Right renal cortex interstitium (tissue), 3 donors: ENCODE data around the gene SCGB1C2. TPM values are rescaled to one million over a fixed set of nuclear protein-coding genes. Genes with fewer than 3 reads are reported as not detected.
A peak's percentile ranks its signal among the peaks of the same experiment; 100 is the strongest.

Experiments used
- DNase-seq, 3 donors: peaks; one replicate each; pipeline ENCODE4 v3.0.0-alpha.2; 2013; ENCODE audit warnings: low read depth in 3 of 3, low spot score in 2 of 3
- polyA plus RNA-seq, 3 donors: library from polyadenylated mRNA; unstranded; fragments of 120-200 nt; gene quantifications; one replicate each; pipeline ENCODE4 v1.2.1, GENCODE V29; 2013; ENCODE audit not compliant: insufficient read length in 3 of 3

The SCGB1C2 gene
- polyA plus RNA-seq, 3 donors: 0.79 to 1.9 (median 1.6) TPM

- DNase-seq: no peak
These were observed 10.7 kb downstream of the SCGB1C2 start for GRCh38 chr17:147796-148740.

GRCh38 chr17:148757-149156 lies 11.4 kb downstream of the SCGB1C2 start:
- no peak for DNase-seq

GRCh38 chr17:149231-149630 lies 11.9 kb downstream of the SCGB1C2 start:
- no peak for DNase-seq

- DNase-seq: no peak
These were observed 12.7 kb downstream of the SCGB1C2 start for GRCh38 chr17:149897-150584.

- DNase-seq: no peak
These were observed 13.6 kb downstream of the SCGB1C2 start for GRCh38 chr17:151004-151403.

- DNase-seq: no peak
These were observed 14.8 kb downstream of the SCGB1C2 start for GRCh38 chr17:151886-152859.

GRCh38 chr17:152860-153420 lies 15.6 kb downstream of the SCGB1C2 start:
- DNase-seq: no peak

- DNase-seq: no peak
These were observed 16.5 kb downstream of the SCGB1C2 start for GRCh38 chr17:153851-154250.

- no peak for DNase-seq
These were observed 18.2 kb downstream of the SCGB1C2 start for GRCh38 chr17:155576-155975.

GRCh38 chr17:156094-156621 lies 18.8 kb downstream of the SCGB1C2 start:
- no peak for DNase-seq

- no peak for DNase-seq
These were observed 19.6 kb downstream of the SCGB1C2 start for GRCh38 chr17:156946-157345.

GRCh38 chr17:157901-158300 lies 20.5 kb downstream of the SCGB1C2 start:
- no peak for DNase-seq

- DNase-seq: no peak
These were observed 21.0 kb downstream of the SCGB1C2 start for GRCh38 chr17:158379-158778.

GRCh38 chr17:159609-160008 lies 22.2 kb downstream of the SCGB1C2 start:
- no peak for DNase-seq

- DNase-seq: no peak
These were observed 23.0 kb downstream of the SCGB1C2 start for GRCh38 chr17:160336-160735.

GRCh38 chr17:161481-161880 lies 24.1 kb downstream of the SCGB1C2 start:
- no peak for DNase-seq

- DNase-seq: no peak
These were observed 25.3 kb downstream of the SCGB1C2 start for GRCh38 chr17:162689-163088.

- no peak for DNase-seq
These were observed 26.2 kb downstream of the SCGB1C2 start for GRCh38 chr17:163514-164098.

GRCh38 chr17:164303-165235 lies 27.2 kb downstream of the SCGB1C2 start:
- peak in 1 of 3 donors; percentile 49 for DNase-seq
